ENCODE data around the gene SPDYA. TPM values are rescaled to one million over a fixed set of nuclear protein-coding genes. Genes with fewer than 3 reads are reported as not detected.

The SPDYA gene
- total and polyA plus RNA-seq, 2 of the 13 experiments (the other 11 are each of a cell fraction or from before 2014, with no cell fraction given) = 0.32 to 0.75 TPM

DNA sequence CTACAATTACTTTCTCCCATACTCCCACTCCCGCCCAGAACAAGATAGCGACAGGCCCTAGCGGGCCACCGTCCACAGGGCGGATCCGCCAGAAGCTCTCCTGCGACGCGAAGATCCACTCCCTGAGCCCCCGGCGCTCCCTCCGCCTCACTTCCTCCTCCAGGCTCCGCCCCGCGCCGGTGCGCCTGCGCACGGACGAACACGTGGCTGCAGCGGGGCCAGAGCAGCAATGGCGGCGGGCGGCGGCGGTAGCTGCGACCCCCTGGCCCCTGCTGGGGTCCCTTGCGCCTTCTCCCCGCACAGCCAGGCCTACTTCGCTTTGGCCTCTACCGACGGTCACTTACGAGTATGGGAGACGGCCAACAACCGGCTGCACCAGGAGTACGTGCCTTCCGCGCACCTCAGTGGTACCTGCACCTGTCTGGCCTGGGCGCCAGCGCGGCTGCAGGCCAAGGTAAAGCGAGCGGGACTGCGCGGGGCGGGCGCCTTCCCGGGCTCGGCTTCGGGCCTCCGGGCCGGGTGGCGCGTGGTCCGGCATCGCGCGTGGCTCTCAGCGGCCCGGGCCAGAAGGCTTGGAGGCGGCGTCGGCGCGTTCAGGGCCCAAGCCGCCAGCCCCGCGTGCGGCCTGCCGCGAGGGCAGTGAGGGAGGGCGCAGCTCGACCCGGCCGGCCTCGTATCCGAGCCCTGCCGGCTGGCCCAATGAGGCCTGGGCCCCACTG lies 84.0 kb downstream of the SPDYA start, which contains the start of gene WDR43 (continued):
- TF ChIP-seq BCL3 (CRISPR knock-in tag; IDR thresholded peaks at IDR 0.05) = peak; percentile 93
- no peak for TF ChIP-seq ZNF496 (CRISPR knock-in tag; IDR thresholded peaks at IDR 0.05; ENCODE audit: insufficient replicate concordance)
- no peak for TF ChIP-seq RARG (CRISPR knock-in tag; IDR thresholded peaks at IDR 0.05; ENCODE audit: low read depth)
- 0 out of 2 replicates have a peak, but pooled peaks have one; percentile 27 for TF ChIP-seq ZFP1 (CRISPR knock-in tag; IDR thresholded peaks at IDR 0.05)
- no peak for TF ChIP-seq ZNF17 (CRISPR knock-in tag; IDR thresholded peaks at IDR 0.05)
- peak; percentile 72; the same call in 1 of the 2 replicates for TF ChIP-seq ZNF580 (CRISPR knock-in tag; IDR thresholded peaks at IDR 0.05; ENCODE audit: borderline replicate concordance, low read depth)
- peak; percentile 96 for TF ChIP-seq GATAD1 (CRISPR knock-in tag; IDR thresholded peaks at IDR 0.05)
- peak; percentile 50 for TF ChIP-seq FOSL2 (CRISPR knock-in tag; IDR thresholded peaks at IDR 0.05)
- TF ChIP-seq NFE2L2 (IDR thresholded peaks at IDR 0.05; ENCODE audit: low read length) = no peak
- no peak; the same call in 1 of the 2 replicates for TF ChIP-seq SIX4 (CRISPR knock-in tag; IDR thresholded peaks at IDR 0.05)
- TF ChIP-seq ZNF670 (CRISPR knock-in tag; IDR thresholded peaks at IDR 0.05; ENCODE audit: borderline replicate concordance) = peak; percentile 67; the same call in 1 of the 2 replicates
- no peak; the same call in none of the 2 replicates for TF ChIP-seq ZNF280D (CRISPR knock-in tag; IDR thresholded peaks at IDR 0.05)
- peak; percentile 85; the same call in 1 of the 2 replicates for TF ChIP-seq TMF1 (CRISPR knock-in tag; IDR thresholded peaks at IDR 0.05; ENCODE audit: low read depth)
- peak; percentile 90 for TF ChIP-seq ZMAT3 (CRISPR knock-in tag; conservative IDR thresholded peaks at IDR 0.05)
- peak; percentile 80 to 90; a peak in 3 of 4 replicates for TF ChIP-seq HMGXB4 (CRISPR knock-in tag; IDR thresholded peaks at IDR 0.05; ENCODE audit: borderline replicate concordance in 1 of 2, low read depth in 1 of 2)
- 0 out of 2 replicates have a peak, but pooled peaks have one; percentile 14 for TF ChIP-seq ZNF644 (CRISPR knock-in tag; IDR thresholded peaks at IDR 0.05; ENCODE audit: low read depth)
- 0 out of 2 replicates have a peak, but pooled peaks have one; percentile 54 for TF ChIP-seq ZNF616 (CRISPR knock-in tag; IDR thresholded peaks at IDR 0.05; ENCODE audit: low read depth)
- 0 out of 2 replicates have a peak, but pooled peaks have one; percentile 16 for TF ChIP-seq ZKSCAN5 (CRISPR knock-in tag; IDR thresholded peaks at IDR 0.05)
- no peak; the same call in 1 of the 2 replicates for TF ChIP-seq AFF4 (CRISPR knock-in tag; IDR thresholded peaks at IDR 0.05)

Data from HepG2 (cell line).